PC-3 (cell line): Measurements from ENCODE around the gene GTF3A. TPM values are rescaled to one million over a fixed set of nuclear protein-coding genes. Genes with fewer than 3 reads are reported as not detected.

Experiments
- ATAC-seq: fragments of 200-7000 bp; cut with Tn5 transposase; 2 replicates; pipeline ENCODE4 v1.9.1; 2020; ENCODE audit warnings: mild to moderate bottlenecking, moderate library complexity
- BruUV-seq: library from RNA; stranded (reverse); fragments of 400-500 nt; replicated peaks from 2 replicates; lab custom pipeline; 2021; lab: Mats Ljungman, UMichigan
- CTCF ChIA-PET: fragments of 300-600 bp; sonication (Branson Sonifier 250); formaldehyde crosslinking; loops from one replicate; lab custom pipeline; 2022; ENCODE audit warnings: antibody characterized with exemption; lab: Charles Lee
- POLR2A ChIA-PET: fragments of 300-600 bp; sonication (Branson Sonifier 250); formaldehyde crosslinking; loops from one replicate; lab custom pipeline; 2022; ENCODE audit warnings: antibody characterized with exemption; ENCODE audit not compliant: unreplicated experiment; lab: Charles Lee
- DNase-seq: peaks from one replicate; pipeline ENCODE4 v3.0.0-alpha.2; 2015
- H2AFZ ChIP-seq: fragments of 300-600 bp; sonication (generic); 2 replicates; pipeline ENCODE4 v1.6.0; 2016; ENCODE audit warnings: antibody characterized with exemption, low read length
- H3F3A ChIP-seq: fragments of 300-600 bp; sonication (generic); one replicate; pipeline ENCODE4 v1.6.0; 2017; ENCODE audit warnings: antibody characterized with exemption, low read length, control low read depth, mild to moderate bottlenecking; ENCODE audit not compliant: unreplicated experiment
- H3K27ac ChIP-seq: fragments of 300-600 bp; sonication (generic); 2 replicates; pipeline ENCODE4 v1.5.1; 2016; ENCODE audit warnings: mild to moderate bottlenecking, low read length
- H3K27me3 ChIP-seq: fragments of 300-600 bp; sonication (generic); 2 replicates; pipeline ENCODE4 v1.6.1; 2016; ENCODE audit warnings: low read length, mixed read lengths
- H3K36me3 ChIP-seq: fragments of 300-600 bp; sonication (generic); 2 replicates; pipeline ENCODE4 v1.6.1; 2016; ENCODE audit warnings: low read depth, mixed run types, low read length, mixed read lengths
- H3K4me1 ChIP-seq: fragments of 300-600 bp; sonication (generic); 2 replicates; pipeline ENCODE4 v1.5.1; 2016; ENCODE audit warnings: low read length; ENCODE audit not compliant: insufficient read depth
- H3K4me2 ChIP-seq: fragments of 300-600 bp; sonication (generic); 2 replicates; pipeline ENCODE4 v1.6.0; 2016; ENCODE audit warnings: low read length
- H3K4me3 ChIP-seq: fragments of 300-600 bp; sonication (generic); 2 replicates; pipeline ENCODE4 v1.5.1; 2016; ENCODE audit warnings: mild to moderate bottlenecking, low read length, mixed read lengths
- H3K79me2 ChIP-seq: fragments of 300-600 bp; sonication (generic); 2 replicates; pipeline ENCODE4 v1.6.1; 2017; ENCODE audit warnings: low read length, mixed read lengths
- H3K9ac ChIP-seq: fragments of 300-600 bp; sonication (generic); 2 replicates; pipeline ENCODE4 v1.6.0; 2016; ENCODE audit warnings: mild to moderate bottlenecking, low read length
- H3K9me2 ChIP-seq: fragments of 300-600 bp; sonication (generic); replicated peaks from 2 replicates; pipeline ENCODE4 v1.6.1; 2016; ENCODE audit warnings: mixed run types, low read length, mixed read lengths
- H3K9me3 ChIP-seq: fragments of 300-600 bp; sonication (generic); 2 replicates; pipeline ENCODE4 v1.6.1; 2016; ENCODE audit warnings: low read length, mixed read lengths
- H4K20me1 ChIP-seq: fragments of 300-600 bp; sonication (generic); 2 replicates; pipeline ENCODE4 v1.6.1; 2016; ENCODE audit warnings: low read length, mixed read lengths
- EZH2 ChIP-seq: fragments of 300-600 bp; sonication (generic); IDR thresholded peaks from one replicate; pipeline ENCODE4 v1.6.1; 2017; ENCODE audit warnings: antibody characterized with exemption, mild to moderate bottlenecking, low read length; ENCODE audit not compliant: unreplicated experiment
- EZH2phosphoT487 ChIP-seq: fragments of 300-600 bp; sonication (generic); IDR thresholded peaks from 2 replicates; pipeline ENCODE4 v1.6.1; 2018; ENCODE audit warnings: mild to moderate bottlenecking, antibody characterized with exemption, low read length, borderline replicate concordance
- intact Hi-C: fragments of 100-400 bp; cut with micrococcal nuclease; formaldehyde crosslinking; loops from 2 replicates; pipeline ENCODE4 v1.9.0; 2023
- total RNA-seq: library from RNA; depleted of rRNA; stranded (reverse); fragments of >200 nt; gene quantifications from 2 replicates; pipeline ENCODE4 v1.2.3, GENCODE V29; 2014
- TF ChIP-seq, protein P1 (sequence below): fragments of 300-600 bp; sonication (generic); conservative IDR thresholded peaks from 2 replicates; pipeline ENCODE4 v1.5.1; 2017; ENCODE audit warnings: antibody characterized with exemption, low read depth, mild to moderate bottlenecking, low read length

Gene GTF3A
- total RNA-seq, 1 experiment from 2014 or later: 201 TPM

- no peak overlapping the region for H3K4me2 ChIP-seq
- TF ChIP-seq EZH2phosphoT487: no peak
- TF ChIP-seq, protein P1, sequence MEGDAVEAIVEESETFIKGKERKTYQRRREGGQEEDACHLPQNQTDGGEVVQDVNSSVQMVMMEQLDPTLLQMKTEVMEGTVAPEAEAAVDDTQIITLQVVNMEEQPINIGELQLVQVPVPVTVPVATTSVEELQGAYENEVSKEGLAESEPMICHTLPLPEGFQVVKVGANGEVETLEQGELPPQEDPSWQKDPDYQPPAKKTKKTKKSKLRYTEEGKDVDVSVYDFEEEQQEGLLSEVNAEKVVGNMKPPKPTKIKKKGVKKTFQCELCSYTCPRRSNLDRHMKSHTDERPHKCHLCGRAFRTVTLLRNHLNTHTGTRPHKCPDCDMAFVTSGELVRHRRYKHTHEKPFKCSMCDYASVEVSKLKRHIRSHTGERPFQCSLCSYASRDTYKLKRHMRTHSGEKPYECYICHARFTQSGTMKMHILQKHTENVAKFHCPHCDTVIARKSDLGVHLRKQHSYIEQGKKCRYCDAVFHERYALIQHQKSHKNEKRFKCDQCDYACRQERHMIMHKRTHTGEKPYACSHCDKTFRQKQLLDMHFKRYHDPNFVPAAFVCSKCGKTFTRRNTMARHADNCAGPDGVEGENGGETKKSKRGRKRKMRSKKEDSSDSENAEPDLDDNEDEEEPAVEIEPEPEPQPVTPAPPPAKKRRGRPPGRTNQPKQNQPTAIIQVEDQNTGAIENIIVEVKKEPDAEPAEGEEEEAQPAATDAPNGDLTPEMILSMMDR: no peak
- no peak for TF ChIP-seq EZH2
- no peaks in the 10 kb centered on the region for H3F3A ChIP-seq
- H3K27ac ChIP-seq: no peak overlapping the region
- no peak overlapping the region for H3K9ac ChIP-seq
- no TSS peak for BruUV-seq
- intact Hi-C loops: no loop called here
- no peak for DNase-seq
- H3K27me3 ChIP-seq: no peaks in the 10 kb centered on the region
- H3K9me3 ChIP-seq: no peaks in the 10 kb centered on the region
- no peak overlapping the region for H2AFZ ChIP-seq
- ChIA-PET POLR2A (interaction anchor here (0.6 kb wide), 1 partner anchor 134 kb away, joined by 3 read pairs; no protein-coding TSS in a partner anchor), CTCF (no interaction called here)
- no peak overlapping the region for H3K4me3 ChIP-seq
- no peaks in the 10 kb centered on the region for H3K4me1 ChIP-seq
- no peaks in the 10 kb centered on the region for H3K9me2 ChIP-seq
- no peak for ATAC-seq
- no peaks in the 10 kb centered on the region for H4K20me1 ChIP-seq
- H3K36me3 ChIP-seq: no peaks in the 10 kb centered on the region
- no peaks in the 10 kb centered on the region for H3K79me2 ChIP-seq
Observed at GRCh38 chr13:27388241-27388640, 36.2 kb upstream of the GTF3A start.

GRCh38 chr13:27389891-27390290 lies 34.5 kb upstream of the GTF3A start:
- no TSS peak for BruUV-seq
- Histone ChIP-seq H4K20me1 (no peaks in the 10 kb centered on the region), H3K9me3 (no peaks in the 10 kb centered on the region), H3F3A (no peaks in the 10 kb centered on the region), H3K4me3 (no peak overlapping the region), H3K4me1 (no peaks in the 10 kb centered on the region), H3K79me2 (no peaks in the 10 kb centered on the region), H3K9ac (no peak overlapping the region), H3K9me2 (no peaks in the 10 kb centered on the region), H2AFZ (no peak overlapping the region), H3K36me3 (no peaks in the 10 kb centered on the region), H3K4me2 (no peak overlapping the region), H3K27ac (no peak overlapping the region), H3K27me3 (no peaks in the 10 kb centered on the region)
- TF ChIP-seq, protein P1: no peak
- TF ChIP-seq EZH2phosphoT487: no peak
- no peak for TF ChIP-seq EZH2
- no peak for DNase-seq
- intact Hi-C loops: no loop called here
- CTCF ChIA-PET: interaction anchor here (0.9 kb wide), 1 partner anchor 11 kb away, joined by 3 read pairs; no protein-coding TSS in a partner anchor
- no peak for ATAC-seq
- POLR2A ChIA-PET: no interaction called here

GRCh38 chr13:27391471-27391870 lies 32.9 kb upstream of the GTF3A start:
- no peaks in the 10 kb centered on the region for H3K79me2 ChIP-seq
- H3K36me3 ChIP-seq: no peaks in the 10 kb centered on the region
- no peak overlapping the region for H3K27ac ChIP-seq
- no peak overlapping the region for H3K9ac ChIP-seq
- no peaks in the 10 kb centered on the region for H3K4me1 ChIP-seq
- DNase-seq (no peak), ATAC-seq (no peak)
- CTCF ChIA-PET: no interaction called here
- no peaks in the 10 kb centered on the region for H4K20me1 ChIP-seq
- TF ChIP-seq, protein P1: no peak
- intact Hi-C loops: no loop called here
- H3F3A ChIP-seq: no peaks in the 10 kb centered on the region
- no peaks in the 10 kb centered on the region for H3K9me2 ChIP-seq
- no peaks in the 10 kb centered on the region for H3K27me3 ChIP-seq
- no peak overlapping the region for H2AFZ ChIP-seq
- no TSS peak for BruUV-seq
- POLR2A ChIA-PET: no interaction called here
- no peak overlapping the region for H3K4me2 ChIP-seq
- no peaks in the 10 kb centered on the region for H3K9me3 ChIP-seq
- H3K4me3 ChIP-seq: no peak overlapping the region
